Superior temporal gyrus (tissue), 1 donor: ENCODE measurements around the gene TRANK1.
A peak's percentile ranks its signal among the peaks of the same experiment; 100 is the strongest.
"Not testable (repeated sequence)": the region's sequence is repeated elsewhere in the genome, so short reads cannot be mapped to it uniquely, and the experiment has no call there.

Experiments
- DNase-seq: peaks from one replicate; pipeline ENCODE4 v3.0.0-alpha.2; 2016; ENCODE audit errors: extremely low spot score

TRANK1 gene

GRCh38 chr3:36944641-36945270 lies at the start of gene TRANK1:
TRANK1 (minus strand) TSS chr3:36945054; CDS start chr3:36944809, 245 bp downstream.
- DNase-seq, result peak; percentile 47

DNA sequence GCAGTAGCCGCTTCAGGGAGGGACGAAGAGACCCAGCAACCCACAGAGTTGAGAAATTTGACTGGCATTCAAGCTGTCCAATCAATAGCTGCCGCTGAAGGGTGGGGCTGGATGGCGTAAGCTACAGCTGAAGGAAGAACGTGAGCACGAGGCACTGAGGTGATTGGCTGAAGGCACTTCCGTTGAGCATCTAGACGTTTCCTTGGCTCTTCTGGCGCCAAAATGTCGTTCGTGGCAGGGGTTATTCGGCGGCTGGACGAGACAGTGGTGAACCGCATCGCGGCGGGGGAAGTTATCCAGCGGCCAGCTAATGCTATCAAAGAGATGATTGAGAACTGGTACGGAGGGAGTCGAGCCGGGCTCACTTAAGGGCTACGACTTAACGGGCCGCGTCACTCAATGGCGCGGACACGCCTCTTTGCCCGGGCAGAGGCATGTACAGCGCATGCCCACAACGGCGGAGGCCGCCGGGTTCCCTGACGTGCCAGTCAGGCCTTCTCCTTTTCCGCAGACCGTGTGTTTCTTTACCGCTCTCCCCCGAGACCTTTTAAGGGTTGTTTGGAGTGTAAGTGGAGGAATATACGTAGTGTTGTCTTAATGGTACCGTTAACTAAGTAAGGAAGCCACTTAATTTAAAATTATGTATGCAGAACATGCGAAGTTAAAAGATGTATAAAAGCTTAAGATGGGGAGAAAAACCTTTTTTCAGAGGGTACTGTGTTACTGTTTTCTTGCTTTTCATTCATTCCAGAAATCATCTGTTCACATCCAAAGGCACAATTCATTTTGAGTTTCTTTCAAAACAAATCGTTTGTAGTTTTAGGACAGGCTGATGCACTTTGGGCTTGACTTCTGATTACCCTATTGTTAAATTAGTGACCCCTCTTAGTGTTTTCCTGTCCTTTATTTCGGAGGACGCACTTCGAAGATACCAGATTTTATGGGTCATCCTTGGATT lies 48.8 kb upstream of the TRANK1 start, which contains the start of gene MLH1:
Gene MLH1 (plus strand): TSS at position 193 of the 958 bp plus-strand sequence. CDS start 30 bp downstream, at position 223.
- peak; percentile 100 for DNase-seq

DNA sequence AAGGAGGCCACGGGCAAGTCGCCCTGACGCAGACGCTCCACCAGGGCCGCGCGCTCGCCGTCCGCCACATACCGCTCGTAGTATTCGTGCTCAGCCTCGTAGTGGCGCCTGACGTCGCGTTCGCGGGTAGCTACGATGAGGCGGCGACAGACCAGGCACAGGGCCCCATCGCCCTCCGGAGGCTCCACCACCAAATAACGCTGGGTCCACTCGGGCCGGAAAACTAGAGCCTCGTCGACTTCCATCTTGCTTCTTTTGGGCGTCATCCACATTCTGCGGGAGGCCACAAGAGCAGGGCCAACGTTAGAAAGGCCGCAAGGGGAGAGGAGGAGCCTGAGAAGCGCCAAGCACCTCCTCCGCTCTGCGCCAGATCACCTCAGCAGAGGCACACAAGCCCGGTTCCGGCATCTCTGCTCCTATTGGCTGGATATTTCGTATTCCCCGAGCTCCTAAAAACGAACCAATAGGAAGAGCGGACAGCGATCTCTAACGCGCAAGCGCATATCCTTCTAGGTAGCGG lies 48.0 kb upstream of the TRANK1 start, which contains the start of gene EPM2AIP1:
Gene EPM2AIP1 (minus strand): TSS at position 326 of the 520 bp plus-strand sequence. CDS start 54 bp downstream, at position 272.
- DNase-seq, result no peak

DNA sequence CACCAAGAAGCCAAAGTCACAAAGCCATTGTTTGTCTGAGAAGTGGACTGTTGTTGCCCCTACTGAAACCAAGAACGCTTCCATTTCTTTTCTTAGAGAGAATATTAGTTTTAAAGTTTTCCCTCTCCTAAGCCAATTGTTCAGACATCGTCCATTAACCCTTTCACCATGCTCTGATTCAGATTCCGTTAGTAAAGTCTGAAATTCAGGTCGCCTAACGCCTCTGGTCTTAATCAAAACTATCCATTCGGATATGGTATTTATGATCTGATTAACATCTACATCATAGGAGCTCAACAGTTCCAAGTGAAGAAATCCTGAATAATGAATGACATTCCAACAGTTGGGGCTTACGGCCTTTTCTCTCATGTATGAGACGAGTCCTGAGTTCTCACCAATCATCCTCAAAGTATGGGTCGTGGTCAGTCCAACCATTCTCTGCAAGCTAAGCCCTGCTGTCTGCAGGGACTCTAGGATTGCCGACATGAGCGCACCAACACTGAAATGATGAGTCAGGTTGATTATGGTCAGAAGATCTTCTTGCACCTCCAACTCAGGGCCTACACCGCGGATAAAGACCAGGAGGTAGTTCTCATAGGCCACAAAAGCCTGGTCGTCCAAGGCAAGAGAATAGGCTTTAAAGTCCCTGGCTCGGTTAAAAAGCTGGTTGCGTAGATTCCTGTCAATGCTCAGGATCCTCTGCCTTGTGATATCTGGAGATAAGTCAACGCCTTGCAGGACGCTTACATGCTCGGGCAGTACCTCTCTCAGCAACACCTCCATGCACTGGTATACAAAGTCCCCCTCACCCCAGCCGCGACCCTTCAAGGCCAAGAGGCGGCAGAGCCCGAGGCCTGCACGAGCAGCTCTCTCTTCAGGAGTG lies 47.3 kb upstream of the TRANK1 start:
- DNase-seq, result peak; percentile 51

DNA sequence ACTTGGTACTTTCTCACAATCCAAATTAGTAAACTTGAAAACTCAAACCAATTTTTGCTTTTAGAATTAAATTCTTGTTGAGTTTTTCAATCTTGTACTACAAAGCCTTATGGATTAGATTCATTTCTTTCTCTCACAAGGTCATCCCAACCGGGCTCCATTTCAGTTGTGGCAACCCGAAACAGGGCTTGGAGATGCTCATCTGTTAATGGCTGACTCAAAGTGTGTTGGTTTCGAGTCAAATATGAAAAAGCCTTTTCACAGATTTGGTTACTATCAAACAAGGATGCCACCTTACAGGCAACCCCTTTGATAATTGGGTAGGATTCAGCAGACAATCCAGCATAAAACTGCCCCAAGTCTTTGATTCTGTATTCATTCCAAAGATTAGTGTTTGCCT lies 46.3 kb upstream of the TRANK1 start:
- DNase-seq, result no peak

GRCh38 chr3:36989568-36989967 lies 44.7 kb upstream of the TRANK1 start:
- DNase-seq, result no peak

GRCh38 chr3:36989005-36989404 lies 44.2 kb upstream of the TRANK1 start:
- no peak for DNase-seq

DNA sequence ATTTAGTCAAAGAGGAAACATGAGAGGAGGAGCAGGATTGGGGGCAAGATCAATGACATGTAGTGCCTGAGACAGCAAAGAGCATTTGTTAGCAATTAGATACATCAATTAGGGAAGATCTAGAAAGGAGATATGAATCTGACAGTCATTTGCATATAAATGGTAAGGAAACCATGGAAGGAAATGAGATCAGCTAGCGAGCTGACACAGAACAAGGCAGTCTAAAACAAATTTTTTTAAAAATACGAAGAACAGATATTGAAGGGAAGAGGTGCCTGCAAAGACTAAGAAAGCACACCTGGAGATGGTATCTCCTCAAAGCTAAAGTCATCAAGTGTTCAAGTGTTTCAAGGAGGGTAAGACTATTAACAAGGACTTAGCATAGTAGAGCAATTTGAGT lies 43.5 kb upstream of the TRANK1 start:
- DNase-seq, result no peak

DNA sequence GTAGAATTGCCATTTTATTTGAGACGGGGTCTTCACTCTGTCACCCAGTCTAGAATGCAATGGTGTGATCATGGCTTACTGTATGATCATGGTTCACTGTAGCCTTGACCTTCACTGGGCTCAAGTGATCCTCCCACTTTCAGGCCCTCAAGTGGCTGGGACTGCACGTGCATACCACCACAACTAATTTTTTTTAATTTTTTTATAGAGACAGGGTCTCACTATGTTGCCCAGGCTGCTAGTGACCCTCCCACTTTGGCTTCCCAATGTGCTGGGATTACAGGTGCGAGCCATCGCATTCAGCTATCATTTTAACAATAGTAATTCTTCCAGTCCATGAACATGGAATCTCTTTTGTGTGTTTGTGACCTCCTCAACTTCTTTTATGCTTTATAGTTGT lies 36.2 kb upstream of the TRANK1 start:
- DNase-seq, result no peak

- no peak for DNase-seq
Measured at GRCh38 chr3:36973139-36973538, 28.3 kb upstream of the TRANK1 start.

DNA sequence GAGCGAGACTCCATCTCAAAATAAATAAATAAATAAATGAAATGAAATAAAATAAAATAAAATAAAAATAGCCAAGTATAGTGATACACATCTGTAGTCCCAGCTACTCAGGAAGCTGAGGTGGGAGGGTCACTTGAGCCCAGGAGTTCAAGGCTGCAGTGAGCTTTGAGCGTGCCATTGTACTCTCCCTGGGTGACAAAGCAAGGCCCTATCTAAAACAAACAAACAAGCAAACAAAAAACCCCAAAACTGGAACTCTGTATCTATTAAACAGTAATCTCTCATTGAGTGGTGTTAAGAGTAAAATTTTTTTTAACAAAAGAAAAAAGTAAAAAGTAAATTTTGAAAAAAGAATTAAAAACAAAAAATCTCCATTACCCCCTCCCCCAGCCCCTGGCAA lies 27.3 kb upstream of the TRANK1 start:
- DNase-seq, result no peak

DNA sequence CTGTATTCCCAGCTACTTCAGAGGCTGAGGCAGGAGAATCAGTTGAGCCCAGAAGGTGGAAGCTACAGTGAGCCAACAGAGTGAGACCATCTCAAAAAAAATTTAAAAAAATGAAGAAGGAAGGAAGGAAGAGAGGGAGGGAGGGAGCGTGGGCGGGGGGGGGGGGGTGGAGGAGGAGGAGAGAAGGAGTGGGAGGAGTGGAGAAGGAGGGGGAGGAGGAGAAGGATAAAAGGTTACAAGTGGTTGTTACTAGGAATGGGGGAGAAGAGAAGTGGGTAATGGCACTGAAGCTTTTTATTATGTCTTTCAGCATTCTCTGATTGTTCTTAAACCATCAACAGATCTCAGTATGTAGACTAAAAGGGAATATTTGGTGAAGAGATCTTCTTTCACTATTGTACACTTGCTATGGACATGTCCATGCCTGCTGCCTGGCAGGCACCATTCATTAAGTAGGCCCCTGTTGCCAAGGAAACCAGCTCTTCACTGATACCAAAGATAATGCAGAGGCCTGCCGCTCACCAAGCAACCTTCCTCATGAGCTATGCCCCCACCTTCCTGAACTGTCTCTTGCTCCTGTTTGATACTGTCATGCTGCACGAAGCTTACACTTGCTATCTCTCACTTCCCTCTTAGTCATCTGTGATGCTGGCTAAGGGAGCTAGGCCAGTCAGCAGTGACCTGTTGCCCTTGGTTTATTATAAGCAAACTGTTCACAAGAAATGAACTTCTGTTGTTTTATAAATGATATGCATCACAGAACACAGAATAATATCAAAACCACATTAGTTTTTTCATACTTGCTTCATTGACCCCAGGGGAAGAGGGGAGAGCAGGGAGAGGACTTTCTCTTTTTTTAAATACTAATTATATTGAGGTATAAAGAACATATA lies 24.9 kb upstream of the TRANK1 start:
- DNase-seq, result no peak

- no peak for DNase-seq
Measured at GRCh38 chr3:36969085-36969484, 24.2 kb upstream of the TRANK1 start.

- no peak for DNase-seq
Measured at GRCh38 chr3:36965440-36965839, 20.6 kb upstream of the TRANK1 start.

DNA sequence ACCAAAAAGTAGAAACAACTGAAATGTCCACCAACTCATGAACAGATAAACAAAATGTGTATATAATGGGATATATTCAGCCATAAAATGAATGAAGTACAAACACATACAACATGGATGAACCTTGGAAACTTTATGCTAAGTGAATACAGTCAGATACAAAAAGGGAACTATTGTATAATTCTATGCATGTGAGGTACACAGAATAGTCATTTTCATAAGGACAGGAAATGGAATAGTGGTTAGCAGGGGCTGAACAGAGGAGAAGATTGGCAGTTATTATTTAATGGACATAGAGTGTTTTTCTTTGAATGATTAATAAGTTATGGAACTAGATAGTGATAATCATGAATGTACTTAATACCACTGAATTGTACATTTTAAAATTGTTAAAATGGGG lies 20.0 kb upstream of the TRANK1 start:
- DNase-seq, result no peak

- DNase-seq, result no peak
Measured at GRCh38 chr3:36964331-36964730, 19.5 kb upstream of the TRANK1 start.

GRCh38 chr3:36963008-36963407 lies 18.2 kb upstream of the TRANK1 start:
- not testable (repeated sequence) for DNase-seq

DNA sequence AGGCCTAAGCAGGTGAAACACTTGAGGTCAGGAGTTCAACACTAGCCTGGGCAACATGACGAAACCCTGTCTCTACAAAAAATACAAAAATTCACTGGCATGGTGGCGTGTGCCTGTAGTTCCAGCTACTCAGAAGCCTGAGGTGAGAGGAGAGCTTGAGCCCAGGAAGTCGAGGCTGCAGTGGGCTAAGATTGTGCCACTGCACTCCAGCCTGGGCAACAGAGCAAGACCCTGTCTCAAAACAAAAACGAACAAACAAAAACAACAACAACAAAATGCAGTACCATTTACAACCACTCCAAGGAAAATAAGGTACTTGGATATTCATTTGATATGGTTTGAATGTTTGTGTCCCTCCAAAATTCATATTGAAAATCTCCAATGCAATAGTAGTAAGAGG lies 15.6 kb upstream of the TRANK1 start:
- no peak for DNase-seq

- no peak for DNase-seq
Measured at GRCh38 chr3:36959821-36960220, 15.0 kb upstream of the TRANK1 start.

- no peak for DNase-seq
Measured at GRCh38 chr3:36957862-36958686, 13.2 kb upstream of the TRANK1 start.
